Bronchial epithelial cell (primary cell): ENCODE measurements around the gene CCL11. TPM values are rescaled to one million over a fixed set of nuclear protein-coding genes. Genes with fewer than 3 reads are reported as not detected.
A peak's percentile ranks its signal among the peaks of the same experiment; 100 is the strongest.
"Not testable (repeated sequence)": the region's sequence is repeated elsewhere in the genome, so short reads cannot be mapped to it uniquely, and the experiment has no call there.

Source experiments
- DNase-seq: peaks from one replicate; pipeline ENCODE4 v3.0.0-alpha.2; 2010; ENCODE audit warnings: low read depth
- FAIRE-seq: peaks from 2 replicates; lab custom pipeline; 2011; peaks lifted over from hg19 to GRCh38; lab: Jason Lieb, UNC
- H3K27me3 ChIP-seq: 2 replicates; pipeline ENCODE4 v1.5.1; 2011; ENCODE audit warnings: low read length; ENCODE audit not compliant: control insufficient read depth, insufficient read depth
- H3K36me3 ChIP-seq: 2 replicates; pipeline ENCODE4 v1.5.1; 2011; ENCODE audit warnings: low read length; ENCODE audit not compliant: control insufficient read depth, insufficient read depth
- H3K4me3 ChIP-seq: 2 replicates; pipeline ENCODE4 v1.5.1; 2011; ENCODE audit warnings: mild to moderate bottlenecking, low read depth, low read length, control low read depth
- CTCF ChIP-seq: IDR thresholded peaks from 2 replicates; pipeline ENCODE4 v1.5.1; 2011; ENCODE audit warnings: mild to moderate bottlenecking, moderate library complexity, low read length, control low read depth, inconsistent platforms; ENCODE audit not compliant: insufficient read depth, severe bottlenecking
- total RNA-seq: library from RNA; depleted of rRNA; stranded (reverse); fragments of >200 nt; gene quantifications from 2 replicates; pipeline ENCODE4 v1.2.1, GENCODE V29; 2014

CCL11 gene
- total RNA-seq, 1 donor from 2014 or later, result not detected

- H3K27me3 ChIP-seq, result no peaks in the 10 kb centered on the region
- no peak overlapping the region for H3K4me3 ChIP-seq
- H3K36me3 ChIP-seq, result no peaks in the 10 kb centered on the region
- TF ChIP-seq CTCF, result no peak
- peak; percentile 52 for FAIRE-seq
- DNase-seq, result no peak
Observed at GRCh38 chr17:34321964-34322363, 36.4 kb downstream of the CCL11 start.

GRCh38 chr17:34327580-34327979 lies 42.0 kb downstream of the CCL11 start:
- H3K27me3 ChIP-seq, H3K4me3 ChIP-seq, DNase-seq, FAIRE-seq, H3K36me3 ChIP-seq: not testable (repeated sequence)

DNA sequence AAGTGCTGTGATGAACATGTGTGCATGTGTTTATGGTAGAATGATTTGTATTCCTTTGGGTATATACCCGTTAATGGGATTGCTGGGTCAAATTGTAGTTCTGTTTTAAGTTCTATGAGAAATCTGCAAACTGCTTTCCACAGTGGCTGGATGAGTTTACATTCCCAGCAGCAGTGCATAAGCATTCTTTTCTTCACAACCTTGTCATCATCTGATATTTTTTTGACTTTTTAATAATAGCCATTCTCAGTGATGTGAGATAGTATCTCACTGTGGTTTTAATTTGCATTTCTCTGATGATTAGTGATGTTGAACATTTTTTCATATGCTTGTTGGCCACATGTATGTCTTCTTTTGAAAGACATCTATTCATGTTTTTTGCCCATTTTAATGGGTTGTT lies 52.2 kb downstream of the CCL11 start:
- Histone ChIP-seq H3K36me3 (no peaks in the 10 kb centered on the region), H3K27me3 (no peaks in the 10 kb centered on the region), H3K4me3 (no peak overlapping the region)
- TF ChIP-seq CTCF, result no peak
- no peak for FAIRE-seq
- DNase-seq, result no peak

Other genes with a start within 250 kb of the CCL11 start
- gene CCL2, start 30.5 kb upstream of the CCL11 start, total RNA-seq, result not detected in 2 replicates
- gene CCL7, start 15.5 kb upstream of the CCL11 start, total RNA-seq, result not detected in 2 replicates
- gene CCL8, start 33.7 kb downstream of the CCL11 start, total RNA-seq, result not detected in 2 replicates
- not detected in 2 replicates for gene CCL13, start 70.7 kb downstream of the CCL11 start, total RNA-seq
- not detected in 2 replicates for gene CCL1, start 77.5 kb downstream of the CCL11 start, total RNA-seq